K562 (cell line): ENCODE data around the gene EXOSC1. TPM values are rescaled to one million over a fixed set of nuclear protein-coding genes. Genes with fewer than 3 reads are reported as not detected.

ENCODE experiments used
- ATAC-seq: fragments of 200-7000 bp; cut with Tn5 transposase; 3 replicates; pipeline ENCODE4 v1.9.1; 2020; ENCODE audit warnings: moderate library complexity
- BruUV-seq: library from RNA; stranded (reverse); fragments of 400-500 nt; replicated peaks from 2 replicates; lab custom pipeline; 2021; lab: Mats Ljungman, UMichigan
- CTCF ChIA-PET: fragments of 300-600 bp; formaldehyde crosslinking; extraction: SDS; loops from one replicate; lab custom pipeline; 2021; ENCODE audit warnings: low intra/inter-chr PET ratio; lab: Yijun Ruan, JAX
- POLR2A ChIA-PET: fragments of 300-600, 350-650 bp; sonication (Branson Sonifier 250); formaldehyde crosslinking; extraction: SDS; loops from one replicate; lab custom pipeline; 2021; ENCODE audit warnings: antibody characterized with exemption, inconsistent platforms; lab: Yijun Ruan, JAX
- DNase-seq, 4 experiments: peaks; one replicate each; pipeline versions ENCODE4 v3.0.0 to v3.0.0-alpha.2; 2011 to 2018; ENCODE audit warnings: low spot score in 3 of 4, mixed read lengths in 3 of 4; ENCODE audit errors: extremely low read depth in 1 of 4
- FAIRE-seq: peaks from 2 replicates; lab custom pipeline; 2011; peaks lifted over from hg19 to GRCh38; lab: Jason Lieb, UNC
- H2AFZ ChIP-seq: 2 replicates; pipeline ENCODE4 v1.6.0; 2011; ENCODE audit warnings: low read depth, low read length, control low read depth, inconsistent platforms
- H3K27ac ChIP-seq: fragments of 200-600 bp; 3 replicates; pipeline ENCODE4 v1.8.0; 2011; ENCODE audit warnings: low read depth, mild to moderate bottlenecking, control low read depth, inconsistent platforms, low read length, moderate library complexity, mixed read lengths; ENCODE audit errors: extremely low read depth
- H3K27me3 ChIP-seq, 2 experiments: fragments of 300-600 bp in 1 of 2; 2 replicates in 1 of 2; 3 replicates in 1 of 2; pipeline versions ENCODE4 v1.6.0 to v1.8.0; 2011; ENCODE audit warnings: inconsistent platforms in 2 of 2, low read length in 2 of 2, mild to moderate bottlenecking in 1 of 2, mixed read lengths in 1 of 2, moderate library complexity in 1 of 2; ENCODE audit not compliant: control insufficient read depth in 2 of 2, insufficient read depth in 2 of 2
- H3K36me3 ChIP-seq: fragments of 300-600 bp; 3 replicates; pipeline ENCODE4 v1.8.0; 2011; ENCODE audit warnings: mild to moderate bottlenecking, low read length, inconsistent platforms; ENCODE audit not compliant: control insufficient read depth, insufficient read depth
- H3K4me1 ChIP-seq, 2 experiments: fragments of 200-600 bp in 1 of 2; replicated peaks in 1 of 2; 2 replicates in 1 of 2; 3 replicates in 1 of 2; pipeline versions ENCODE4 v1.5.1 to v1.8.0; 2011; ENCODE audit warnings: inconsistent platforms in 2 of 2, low read length in 2 of 2, mild to moderate bottlenecking in 1 of 2, mixed read lengths in 1 of 2, moderate library complexity in 1 of 2; ENCODE audit not compliant: control insufficient read depth in 2 of 2, insufficient read depth in 2 of 2
- H3K4me2 ChIP-seq: 2 replicates; pipeline ENCODE4 v1.6.1; 2011; ENCODE audit warnings: low read length, control low read depth, inconsistent platforms, mixed read lengths; ENCODE audit not compliant: insufficient read depth
- H3K4me3 ChIP-seq: fragments of 200-600 bp; sonication (generic), shearing (Covaris generic); 2 replicates; pipeline ENCODE4 v1.5.1; 2016; ENCODE audit warnings: control low read depth, inconsistent platforms
- H3K79me2 ChIP-seq: fragments of 200-600 bp; 3 replicates; pipeline ENCODE4 v1.8.0; 2011; ENCODE audit warnings: low read length, inconsistent platforms; ENCODE audit not compliant: control insufficient read depth, insufficient read depth
- H3K9ac ChIP-seq, 2 experiments: 2 replicates each; pipeline versions ENCODE4 v1.6.0 to v1.6.1; 2011; ENCODE audit warnings: low read depth in 2 of 2, low read length in 2 of 2, control low read depth in 1 of 2, inconsistent platforms in 1 of 2, mild to moderate bottlenecking in 1 of 2, mixed read lengths in 1 of 2; ENCODE audit not compliant: insufficient read depth in 1 of 2
- H3K9me1 ChIP-seq: one replicate; pipeline ENCODE4 v1.6.0; 2011; ENCODE audit warnings: inconsistent platforms, mild to moderate bottlenecking, low read length, moderate library complexity; ENCODE audit not compliant: control insufficient read depth, insufficient read depth
- H3K9me3 ChIP-seq: replicated peaks from 2 replicates; pipeline ENCODE4 v1.5.1; 2011; ENCODE audit warnings: low read depth, low read length, inconsistent platforms; ENCODE audit not compliant: control insufficient read depth, insufficient read depth
- H4K20me1 ChIP-seq: replicated peaks from 2 replicates; pipeline ENCODE4 v1.6.1; 2011; ENCODE audit warnings: low read length, inconsistent platforms, mixed read lengths; ENCODE audit not compliant: control insufficient read depth, insufficient read depth
- CAMTA2 ChIP-seq: fragments of 250-450 bp; sonication (Bioruptor Pico); conservative IDR thresholded peaks from 2 replicates; pipeline ENCODE4 v1.5.1; 2022
- EGR1 ChIP-seq: fragments of 450-650 bp; conservative IDR thresholded peaks from 2 replicates; pipeline ENCODE4 v1.6.1; 2017; ENCODE audit warnings: mild to moderate bottlenecking
- EHMT2 ChIP-seq: fragments of 450-650 bp; IDR thresholded peaks from 2 replicates; pipeline ENCODE4 v1.6.1; 2018; ENCODE audit warnings: antibody characterized with exemption
- ETV6 ChIP-seq, 3 experiments: fragments of 150-350 bp in 1 of 3; sonication (generic) in 1 of 3; formaldehyde crosslinking in 1 of 3; IDR thresholded peaks; 2 replicates each; pipeline versions ENCODE4 v1.6.1 to v1.8.0; 2014 to 2022; ENCODE audit warnings: borderline replicate concordance in 2 of 3, low read depth in 2 of 3, antibody characterized with exemption in 1 of 3, low read length in 1 of 3, mild to moderate bottlenecking in 1 of 3, missing genetic modification reagents in 1 of 3
- FIP1L1 ChIP-seq: fragments of 200-400 bp; formaldehyde crosslinking; IDR thresholded peaks from 2 replicates; pipeline ENCODE4 v1.6.1; 2018; ENCODE audit warnings: mild to moderate bottlenecking, low read depth, low read length; ENCODE audit not compliant: poor library complexity, severe bottlenecking
- HDAC8 ChIP-seq: fragments of 450-650 bp; IDR thresholded peaks from 2 replicates; pipeline ENCODE4 v1.6.1; 2016; ENCODE audit warnings: mild to moderate bottlenecking, missing genetic modification characterization, moderate library complexity, missing compliant biosample characterization
- HNRNPLL ChIP-seq: fragments of 200-400 bp; formaldehyde crosslinking; IDR thresholded peaks from 2 replicates; pipeline ENCODE4 v1.6.1; 2017; ENCODE audit warnings: low read length, low read depth, mild to moderate bottlenecking; ENCODE audit not compliant: poor library complexity, severe bottlenecking
- RBM14 ChIP-seq: fragments of 200-400 bp; formaldehyde crosslinking; IDR thresholded peaks from 2 replicates; pipeline ENCODE4 v1.6.1; 2018; ENCODE audit warnings: low read depth, mild to moderate bottlenecking, low read length, moderate library complexity, borderline replicate concordance; ENCODE audit not compliant: insufficient read depth
- THAP7 ChIP-seq: fragments of 250-450 bp; sonication (Bioruptor Pico); IDR thresholded peaks from 2 replicates; pipeline ENCODE4 v1.5.0; 2021
- ZNF184 ChIP-seq: sonication (generic); formaldehyde crosslinking; IDR thresholded peaks from 2 replicates; pipeline ENCODE4 v1.5.0; 2020; ENCODE audit warnings: missing genetic modification reagents
- ZNF398 ChIP-seq: fragments of 250-450 bp; sonication (Bioruptor Pico); IDR thresholded peaks from 2 replicates; pipeline ENCODE4 v1.8.0; 2021; ENCODE audit warnings: moderate library complexity, mild to moderate bottlenecking, inconsistent platforms
- ZNF584 ChIP-seq: fragments of 200-800 bp; sonication (Bioruptor generic); IDR thresholded peaks from 2 replicates; pipeline ENCODE4 v1.6.1; 2016; ENCODE audit warnings: low read depth, mild to moderate bottlenecking, missing genetic modification characterization, missing compliant biosample characterization
- WGBS: fragments of 100-300 bp; shearing (Covaris generic); methylation state at CpG from one replicate; pipeline ENCODE4 v1.1.6; 2016; ENCODE audit warnings: low coverage, mixed read lengths; ENCODE audit not compliant: insufficient coverage; ENCODE audit errors: missing lambda C conversion rate; 5-methylcytosine and 5-hydroxymethylcytosine counted together
- in situ Hi-C: fragments of 300-500 bp; cut with MboI; formaldehyde crosslinking; loops from 4 replicates; pipeline ENCODE4 v1.15.0; 2018; ENCODE audit warnings: inconsistent platforms, mixed read lengths
- intact Hi-C: fragments of 100-400 bp; cut with micrococcal nuclease; formaldehyde crosslinking; loops from 2 replicates; pipeline ENCODE4 v1.14.2; 2022
- polyA plus RNA-seq, 8 experiments: library from polyadenylated mRNA; depleted of rRNA in 4 of 8; stranded (reverse) in 5 of 8; unstranded in 3 of 8; fragments of >200 nt; fragmentation: Nextera tagmentation in 2 of 8; fragmentation: Illumina TruSeq in 1 of 8; extraction: Ambion mirVana in 2 of 8; extraction: Trizol in 1 of 8; gene quantifications; 2 replicates each; pipeline versions ENCODE4 v1.2.1 to v1.2.3, GENCODE V29; 2011 to 2014; ENCODE audit warnings: inconsistent platforms in 1 of 8, missing spikeins in 1 of 8
- total RNA-seq, 7 experiments: library from RNA; depleted of rRNA in 6 of 7; stranded (reverse); fragments of >200 nt in 6 of 7; fragmentation: Illumina TruSeq in 2 of 7; extraction: Trizol in 2 of 7; gene quantifications; 2 replicates each; pipeline versions ENCODE4 v1.2.1 to v1.2.3, GENCODE V29; 2011 to 2021; ENCODE audit warnings: low replicate concordance in 1 of 7
- TF ChIP-seq, protein P1 (sequence below): fragments of 450-650 bp; IDR thresholded peaks from 2 replicates; pipeline ENCODE4 v1.6.1; 2016; ENCODE audit warnings: antibody characterized with exemption
- TF ChIP-seq, protein P2 (sequence below): fragments of 200-400 bp; formaldehyde crosslinking; IDR thresholded peaks from 2 replicates; pipeline ENCODE4 v1.6.1; 2017; ENCODE audit warnings: mild to moderate bottlenecking, low read depth, low read length, moderate library complexity

Gene EXOSC1
- total and polyA plus RNA-seq, 9 of the 15 experiments (the other 6 are each of a cell fraction or from before 2014, with no cell fraction given) = 44.3 to 117 (median 67.0) TPM

DNA sequence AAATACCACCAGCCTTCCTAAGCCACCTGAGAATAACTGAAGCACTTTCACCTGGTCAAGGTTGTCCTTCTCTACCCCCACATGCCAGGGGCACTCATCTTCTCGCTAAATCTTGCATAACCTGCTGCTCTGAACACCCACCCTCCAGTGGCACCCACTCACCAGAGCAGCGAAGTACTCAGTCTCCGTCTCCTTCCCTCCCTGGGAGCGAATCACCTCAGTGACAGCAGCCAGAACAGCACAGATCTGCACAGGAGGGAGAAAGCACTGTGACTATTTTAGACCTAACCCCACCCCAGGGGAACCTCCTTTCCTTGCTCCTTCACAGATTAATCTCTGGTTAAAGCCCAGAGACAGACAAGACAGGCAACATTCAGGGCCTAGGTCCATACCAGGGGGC lies 49.8 kb downstream of the EXOSC1 start (continued):
- TF ChIP-seq, protein P1, sequence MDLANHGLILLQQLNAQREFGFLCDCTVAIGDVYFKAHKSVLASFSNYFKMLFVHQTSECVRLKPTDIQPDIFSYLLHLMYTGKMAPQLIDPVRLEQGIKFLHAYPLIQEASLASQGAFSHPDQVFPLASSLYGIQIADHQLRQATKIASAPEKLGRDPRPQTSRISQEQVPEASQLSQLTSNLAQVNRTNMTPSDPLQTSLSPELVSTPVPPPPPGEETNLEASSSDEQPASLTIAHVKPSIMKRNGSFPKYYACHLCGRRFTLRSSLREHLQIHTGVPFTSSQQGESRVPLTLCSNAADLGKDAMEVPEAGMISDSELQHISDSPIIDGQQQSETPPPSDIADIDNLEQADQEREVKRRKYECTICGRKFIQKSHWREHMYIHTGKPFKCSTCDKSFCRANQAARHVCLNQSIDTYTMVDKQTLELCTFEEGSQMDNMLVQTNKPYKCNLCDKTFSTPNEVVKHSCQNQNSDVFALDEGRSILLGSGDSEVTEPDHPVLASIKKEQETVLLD = no peak
- TF ChIP-seq RBM14 (no peak), EGR1 (no peak), ZNF184 (no peak)

- in situ Hi-C loops = no loop called here
- H3K27ac ChIP-seq = no peak overlapping the region
- H3K36me3 ChIP-seq = peaks cover 68% of the 10 kb centered on the region; the same call in 2 of the 3 replicates
- H4K20me1 ChIP-seq = no peaks in the 10 kb centered on the region
- intact Hi-C loops = no loop called here
- no peak overlapping the region for H3K4me2 ChIP-seq
- H3K79me2 ChIP-seq = no peaks in the 10 kb centered on the region
- no peak overlapping the region for H3K9ac ChIP-seq
- TSS peak; percentile 22 for BruUV-seq
- no peaks in the 10 kb centered on the region for H3K27me3 ChIP-seq
- WGBS = 94% methylated on average over 7 of the region's 8 CpGs
- no peak overlapping the region for H3K4me3 ChIP-seq
- FAIRE-seq = no peak
- H2AFZ ChIP-seq = no peak overlapping the region
- no peaks in the 10 kb centered on the region for H3K9me3 ChIP-seq
- DNase-seq = no peak
- ChIA-PET CTCF (no interaction called here), POLR2A (no interaction called here)
- H3K9me1 ChIP-seq = no peaks in the 10 kb centered on the region
- no peak for ATAC-seq
- H3K4me1 ChIP-seq = peaks cover 0 to 5% of the 10 kb centered on the region in 2 experiments; a peak in 2 of 5 replicates
- TF ChIP-seq HDAC8 (tag) (no peak), THAP7 (CRISPR knock-in tag) (no peak), ZNF398 (no peak), ETV6 (IDR thresholded peaks at IDR 0.05; ENCODE audit: borderline replicate concordance in 1 of 2, low read depth in 2 of 2, low read length in 1 of 2) (no peak), ETV6 (CRISPR knock-in tag; IDR thresholded peaks at IDR 0.05; ENCODE audit: borderline replicate concordance) (no peak), FIP1L1 (no peak), EHMT2 (no peak), HNRNPLL (no peak), ZNF584 (no peak), CAMTA2 (no peak)
- TF ChIP-seq, protein P2, sequence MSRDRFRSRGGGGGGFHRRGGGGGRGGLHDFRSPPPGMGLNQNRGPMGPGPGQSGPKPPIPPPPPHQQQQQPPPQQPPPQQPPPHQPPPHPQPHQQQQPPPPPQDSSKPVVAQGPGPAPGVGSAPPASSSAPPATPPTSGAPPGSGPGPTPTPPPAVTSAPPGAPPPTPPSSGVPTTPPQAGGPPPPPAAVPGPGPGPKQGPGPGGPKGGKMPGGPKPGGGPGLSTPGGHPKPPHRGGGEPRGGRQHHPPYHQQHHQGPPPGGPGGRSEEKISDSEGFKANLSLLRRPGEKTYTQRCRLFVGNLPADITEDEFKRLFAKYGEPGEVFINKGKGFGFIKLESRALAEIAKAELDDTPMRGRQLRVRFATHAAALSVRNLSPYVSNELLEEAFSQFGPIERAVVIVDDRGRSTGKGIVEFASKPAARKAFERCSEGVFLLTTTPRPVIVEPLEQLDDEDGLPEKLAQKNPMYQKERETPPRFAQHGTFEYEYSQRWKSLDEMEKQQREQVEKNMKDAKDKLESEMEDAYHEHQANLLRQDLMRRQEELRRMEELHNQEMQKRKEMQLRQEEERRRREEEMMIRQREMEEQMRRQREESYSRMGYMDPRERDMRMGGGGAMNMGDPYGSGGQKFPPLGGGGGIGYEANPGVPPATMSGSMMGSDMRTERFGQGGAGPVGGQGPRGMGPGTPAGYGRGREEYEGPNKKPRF = no peak
Measured at GRCh38 chr10:97393034-97393573, 52.7 kb downstream of the EXOSC1 start.
